Fibroblast of pulmonary artery (primary cell): Measurements from ENCODE around the gene GAL3ST2.

ENCODE experiments used
- DNase-seq: peaks from one replicate; pipeline ENCODE4 v3.0.0-alpha.2; 2010; ENCODE audit warnings: low read depth
- H3K4me3 ChIP-seq: replicated peaks from 2 replicates; pipeline ENCODE4 v1.5.1; 2011; ENCODE audit warnings: low read depth, mild to moderate bottlenecking, control low read depth, low read length, moderate library complexity
- TF ChIP-seq, protein P1 (sequence below): IDR thresholded peaks from 2 replicates; pipeline ENCODE4 v1.5.1; 2011; ENCODE audit warnings: mild to moderate bottlenecking, control low read depth, low read length, inconsistent platforms; ENCODE audit errors: missing control alignments

Gene GAL3ST2

DNA sequence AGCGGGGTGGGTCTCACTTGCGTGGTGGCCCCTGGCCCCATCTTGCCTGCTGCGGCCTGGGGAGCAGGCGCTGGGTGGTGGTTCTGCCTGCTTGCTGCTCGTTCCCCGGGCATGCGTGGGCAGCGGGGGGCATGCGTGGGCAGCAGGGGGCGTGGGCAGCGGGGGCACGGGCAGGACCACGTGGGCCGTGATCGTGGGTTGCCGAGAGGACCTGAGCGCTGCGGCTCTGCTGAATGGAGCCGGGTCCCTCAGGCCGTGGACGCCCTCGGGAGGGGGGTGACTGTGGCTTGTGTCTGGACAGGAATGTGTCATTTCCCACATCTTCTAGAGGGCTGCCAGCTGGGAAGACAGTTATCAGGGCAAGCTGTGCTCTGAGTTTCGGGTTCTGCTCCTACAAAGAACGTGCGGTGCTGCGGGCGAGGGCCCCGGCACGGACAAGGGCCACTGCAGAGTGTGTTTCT, 8.3 kb upstream of the GAL3ST2 start:
- TF ChIP-seq, protein P1, sequence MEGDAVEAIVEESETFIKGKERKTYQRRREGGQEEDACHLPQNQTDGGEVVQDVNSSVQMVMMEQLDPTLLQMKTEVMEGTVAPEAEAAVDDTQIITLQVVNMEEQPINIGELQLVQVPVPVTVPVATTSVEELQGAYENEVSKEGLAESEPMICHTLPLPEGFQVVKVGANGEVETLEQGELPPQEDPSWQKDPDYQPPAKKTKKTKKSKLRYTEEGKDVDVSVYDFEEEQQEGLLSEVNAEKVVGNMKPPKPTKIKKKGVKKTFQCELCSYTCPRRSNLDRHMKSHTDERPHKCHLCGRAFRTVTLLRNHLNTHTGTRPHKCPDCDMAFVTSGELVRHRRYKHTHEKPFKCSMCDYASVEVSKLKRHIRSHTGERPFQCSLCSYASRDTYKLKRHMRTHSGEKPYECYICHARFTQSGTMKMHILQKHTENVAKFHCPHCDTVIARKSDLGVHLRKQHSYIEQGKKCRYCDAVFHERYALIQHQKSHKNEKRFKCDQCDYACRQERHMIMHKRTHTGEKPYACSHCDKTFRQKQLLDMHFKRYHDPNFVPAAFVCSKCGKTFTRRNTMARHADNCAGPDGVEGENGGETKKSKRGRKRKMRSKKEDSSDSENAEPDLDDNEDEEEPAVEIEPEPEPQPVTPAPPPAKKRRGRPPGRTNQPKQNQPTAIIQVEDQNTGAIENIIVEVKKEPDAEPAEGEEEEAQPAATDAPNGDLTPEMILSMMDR: no peak
- H3K4me3 ChIP-seq: no peak overlapping the region

DNA sequence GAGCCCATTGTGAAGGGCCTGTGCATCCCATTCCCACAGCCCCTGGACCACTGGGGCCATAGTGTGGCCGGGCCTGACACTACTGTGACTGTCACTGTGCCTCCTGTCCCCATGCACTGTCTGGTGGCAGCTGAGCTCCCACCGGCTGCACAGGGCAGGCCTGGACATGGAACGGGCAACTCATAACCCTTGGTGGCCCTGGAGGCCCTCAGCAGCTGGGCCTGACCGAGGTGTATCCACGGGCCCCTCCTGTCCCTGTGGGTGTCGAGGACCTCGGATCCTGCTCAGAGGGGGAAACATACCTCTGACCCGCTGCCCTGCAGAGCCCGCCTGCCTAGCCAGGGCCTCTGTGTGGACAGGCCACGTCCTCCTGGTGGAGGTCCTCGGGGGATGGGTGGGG, 7.8 kb upstream of the GAL3ST2 start:
- no peak overlapping the region for H3K4me3 ChIP-seq
- TF ChIP-seq, protein P1: no peak
- no peak for DNase-seq

More for the DNA sequence above, 8.3 kb upstream of the GAL3ST2 start:
- DNase-seq: no peak

DNA sequence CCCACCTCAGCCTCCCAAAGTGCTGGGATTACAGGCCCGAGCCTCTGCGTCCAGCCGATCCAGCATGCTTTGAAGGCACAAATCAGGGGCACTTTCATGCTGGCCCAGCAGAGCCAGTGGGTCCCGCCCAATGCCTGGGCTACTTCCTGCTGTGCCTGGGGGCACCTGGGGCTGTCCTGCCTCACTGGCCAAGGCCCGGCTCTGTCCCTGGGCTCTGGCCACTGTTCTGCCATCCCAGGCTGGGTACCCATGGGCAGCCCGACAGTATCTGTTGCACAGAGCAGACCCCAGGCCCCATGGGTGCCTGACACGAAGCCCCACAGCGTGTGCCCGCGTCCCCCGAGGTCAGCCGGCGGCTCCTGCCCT, 6.8 kb upstream of the GAL3ST2 start:
- DNase-seq: no peak
- H3K4me3 ChIP-seq: no peak overlapping the region
- TF ChIP-seq, protein P1: no peak

DNA sequence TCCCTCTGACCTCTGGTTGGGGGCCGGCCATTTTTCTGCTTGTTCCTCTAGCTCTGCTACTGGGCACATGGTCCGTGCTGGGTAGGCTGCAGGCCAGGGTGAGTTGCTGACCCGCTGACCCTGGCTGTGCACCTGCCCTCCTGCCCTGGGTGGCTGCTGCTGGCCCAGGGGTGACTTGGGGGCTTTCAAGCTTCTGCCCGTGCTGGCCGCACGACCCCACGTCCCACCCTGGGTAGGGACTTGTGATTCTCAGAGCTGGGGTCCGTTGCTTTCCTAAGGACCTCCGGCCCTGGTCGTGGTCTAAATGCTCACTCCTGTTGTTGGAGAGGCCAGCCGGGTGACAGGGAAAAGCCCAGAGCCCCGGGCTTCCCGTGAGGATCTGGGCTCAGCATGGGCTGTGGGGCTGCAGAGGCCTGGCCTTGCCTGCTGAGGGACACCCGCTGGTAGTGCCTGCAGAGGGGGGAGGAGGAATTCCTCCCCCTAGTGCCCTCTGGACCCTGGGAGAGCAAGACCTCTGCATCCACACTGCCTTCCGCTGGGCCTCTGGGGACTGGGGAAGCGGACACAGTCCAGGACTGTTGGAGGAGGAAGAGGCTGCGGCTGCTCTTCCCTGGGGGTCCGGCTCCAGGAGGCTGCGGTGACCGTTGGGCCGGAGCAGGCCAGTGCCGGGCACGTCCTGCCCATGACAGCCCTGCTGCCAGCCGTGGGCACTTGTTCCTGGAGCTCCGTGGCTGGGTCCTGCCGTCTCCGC, 6.3 kb upstream of the GAL3ST2 start:
- TF ChIP-seq, protein P1: no peak
- no peak for DNase-seq
- no peak overlapping the region for H3K4me3 ChIP-seq

DNA sequence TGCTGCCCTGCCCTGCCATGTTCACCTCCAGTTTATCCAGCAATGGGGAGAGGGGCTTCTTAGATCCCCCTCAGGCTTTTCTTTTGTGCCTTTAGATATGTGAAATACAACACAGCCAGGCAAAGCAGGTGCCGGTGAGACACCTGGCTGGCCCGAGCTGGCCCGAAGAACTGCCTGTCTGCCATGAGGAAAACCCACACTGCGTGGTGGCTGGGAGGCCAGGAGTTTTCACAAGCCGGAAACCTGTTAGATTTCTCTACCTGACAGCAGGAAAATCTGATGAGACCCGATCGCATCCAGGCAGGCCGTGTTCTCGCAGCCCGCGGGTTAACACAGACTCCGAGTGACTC, 5.7 kb upstream of the GAL3ST2 start:
- TF ChIP-seq, protein P1: no peak
- H3K4me3 ChIP-seq: no peak overlapping the region
- DNase-seq: no peak

DNA sequence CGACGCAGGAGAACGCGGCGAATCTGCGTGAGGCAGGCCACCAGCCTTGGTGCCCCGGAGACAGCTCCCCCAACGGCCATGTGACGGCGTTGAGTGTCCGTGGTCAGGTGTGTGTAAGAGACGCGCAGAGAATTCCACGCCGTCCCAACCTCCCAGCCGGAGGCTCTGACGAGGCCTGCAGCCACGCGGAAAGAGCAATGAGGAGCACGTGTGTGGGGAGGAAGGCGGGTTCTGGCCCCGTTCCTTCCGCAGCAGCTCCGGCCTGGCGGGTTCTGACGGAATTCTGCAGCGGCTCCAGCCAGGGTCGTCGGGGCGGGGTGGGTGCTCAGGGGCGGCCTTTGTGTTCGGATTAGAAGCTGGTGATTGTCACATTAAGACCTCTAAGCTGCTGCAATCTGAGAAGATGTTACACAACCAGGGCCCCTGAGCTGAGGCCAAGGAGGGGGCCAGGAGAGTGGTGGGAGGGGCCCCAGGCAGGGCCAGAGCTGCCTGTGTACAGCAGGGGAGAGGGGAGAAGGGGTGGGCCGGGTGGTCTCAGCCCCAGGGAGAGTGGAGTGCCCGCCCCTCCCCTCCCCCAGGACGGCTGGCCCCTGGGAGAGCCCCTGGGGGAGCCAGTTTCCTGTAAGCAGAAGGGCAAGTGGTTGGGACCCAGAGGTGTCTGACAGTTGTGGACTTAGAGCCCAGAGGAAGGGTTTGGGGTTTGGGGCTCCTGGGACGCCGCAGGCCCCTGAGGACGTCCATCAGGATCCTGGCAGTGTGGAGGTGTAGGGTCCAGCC, 5.1 kb upstream of the GAL3ST2 start:
- no peak overlapping the region for H3K4me3 ChIP-seq
- TF ChIP-seq, protein P1: no peak
- DNase-seq: peak; percentile 33
